ENCODE results near the gene UFSP2.

Gene UFSP2

GRCh38 chr4:185387957-185388356 lies 37.8 kb downstream of the UFSP2 start:
- no peak for DNase-seq (ENCODE audit: low read depth)
- H3K4me3 ChIP-seq (ENCODE audit: low read depth, low read length), result no peak overlapping the region
- TF ChIP-seq, protein P1, sequence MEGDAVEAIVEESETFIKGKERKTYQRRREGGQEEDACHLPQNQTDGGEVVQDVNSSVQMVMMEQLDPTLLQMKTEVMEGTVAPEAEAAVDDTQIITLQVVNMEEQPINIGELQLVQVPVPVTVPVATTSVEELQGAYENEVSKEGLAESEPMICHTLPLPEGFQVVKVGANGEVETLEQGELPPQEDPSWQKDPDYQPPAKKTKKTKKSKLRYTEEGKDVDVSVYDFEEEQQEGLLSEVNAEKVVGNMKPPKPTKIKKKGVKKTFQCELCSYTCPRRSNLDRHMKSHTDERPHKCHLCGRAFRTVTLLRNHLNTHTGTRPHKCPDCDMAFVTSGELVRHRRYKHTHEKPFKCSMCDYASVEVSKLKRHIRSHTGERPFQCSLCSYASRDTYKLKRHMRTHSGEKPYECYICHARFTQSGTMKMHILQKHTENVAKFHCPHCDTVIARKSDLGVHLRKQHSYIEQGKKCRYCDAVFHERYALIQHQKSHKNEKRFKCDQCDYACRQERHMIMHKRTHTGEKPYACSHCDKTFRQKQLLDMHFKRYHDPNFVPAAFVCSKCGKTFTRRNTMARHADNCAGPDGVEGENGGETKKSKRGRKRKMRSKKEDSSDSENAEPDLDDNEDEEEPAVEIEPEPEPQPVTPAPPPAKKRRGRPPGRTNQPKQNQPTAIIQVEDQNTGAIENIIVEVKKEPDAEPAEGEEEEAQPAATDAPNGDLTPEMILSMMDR (IDR thresholded peaks at IDR 0.05; ENCODE audit: insufficient read depth, low read depth, low read length, missing control alignments), result no peak

- TF ChIP-seq, protein P1 (IDR thresholded peaks at IDR 0.05; ENCODE audit: insufficient read depth, low read depth, low read length, missing control alignments), result no peak
- no peak overlapping the region for H3K4me3 ChIP-seq (ENCODE audit: low read depth, low read length)
- no peak for DNase-seq (ENCODE audit: low read depth)
These were observed 40.8 kb downstream of the UFSP2 start for GRCh38 chr4:185384930-185385331.

- TF ChIP-seq, protein P1 (IDR thresholded peaks at IDR 0.05; ENCODE audit: insufficient read depth, low read depth, low read length, missing control alignments), result no peak
- DNase-seq (ENCODE audit: low read depth), result no peak
- no peak overlapping the region for H3K4me3 ChIP-seq (ENCODE audit: low read depth, low read length)
These were observed 41.7 kb downstream of the UFSP2 start for GRCh38 chr4:185384061-185384460.

GRCh38 chr4:185383451-185383850 lies 42.3 kb downstream of the UFSP2 start:
- TF ChIP-seq, protein P1 (IDR thresholded peaks at IDR 0.05; ENCODE audit: insufficient read depth, low read depth, low read length, missing control alignments), result no peak
- H3K4me3 ChIP-seq (ENCODE audit: low read depth, low read length), result no peak overlapping the region
- no peak for DNase-seq (ENCODE audit: low read depth)

DNA sequence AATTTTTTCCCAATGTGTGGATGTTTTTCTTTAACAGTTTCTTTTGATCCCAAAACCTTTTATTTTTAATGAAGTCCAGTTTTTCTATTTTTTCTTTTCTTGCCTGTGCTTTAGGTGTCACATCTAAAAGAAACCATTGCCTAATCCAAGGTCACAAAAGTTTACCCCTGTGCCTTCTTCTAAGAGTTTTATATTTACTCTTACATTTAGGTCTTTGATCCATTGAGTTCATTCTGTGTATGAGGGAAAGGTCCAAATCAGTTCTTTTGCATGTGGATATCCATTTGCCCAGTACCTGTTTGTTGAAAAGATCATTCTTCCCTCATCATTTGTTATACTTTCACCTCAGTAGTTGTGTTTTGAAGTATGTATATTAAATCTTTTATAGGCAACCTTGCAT lies 43.0 kb downstream of the UFSP2 start:
- TF ChIP-seq, protein P1 (IDR thresholded peaks at IDR 0.05; ENCODE audit: insufficient read depth, low read depth, low read length, missing control alignments), result no peak
- no peak for DNase-seq (ENCODE audit: low read depth)
- no peak overlapping the region for H3K4me3 ChIP-seq (ENCODE audit: low read depth, low read length)

DNA sequence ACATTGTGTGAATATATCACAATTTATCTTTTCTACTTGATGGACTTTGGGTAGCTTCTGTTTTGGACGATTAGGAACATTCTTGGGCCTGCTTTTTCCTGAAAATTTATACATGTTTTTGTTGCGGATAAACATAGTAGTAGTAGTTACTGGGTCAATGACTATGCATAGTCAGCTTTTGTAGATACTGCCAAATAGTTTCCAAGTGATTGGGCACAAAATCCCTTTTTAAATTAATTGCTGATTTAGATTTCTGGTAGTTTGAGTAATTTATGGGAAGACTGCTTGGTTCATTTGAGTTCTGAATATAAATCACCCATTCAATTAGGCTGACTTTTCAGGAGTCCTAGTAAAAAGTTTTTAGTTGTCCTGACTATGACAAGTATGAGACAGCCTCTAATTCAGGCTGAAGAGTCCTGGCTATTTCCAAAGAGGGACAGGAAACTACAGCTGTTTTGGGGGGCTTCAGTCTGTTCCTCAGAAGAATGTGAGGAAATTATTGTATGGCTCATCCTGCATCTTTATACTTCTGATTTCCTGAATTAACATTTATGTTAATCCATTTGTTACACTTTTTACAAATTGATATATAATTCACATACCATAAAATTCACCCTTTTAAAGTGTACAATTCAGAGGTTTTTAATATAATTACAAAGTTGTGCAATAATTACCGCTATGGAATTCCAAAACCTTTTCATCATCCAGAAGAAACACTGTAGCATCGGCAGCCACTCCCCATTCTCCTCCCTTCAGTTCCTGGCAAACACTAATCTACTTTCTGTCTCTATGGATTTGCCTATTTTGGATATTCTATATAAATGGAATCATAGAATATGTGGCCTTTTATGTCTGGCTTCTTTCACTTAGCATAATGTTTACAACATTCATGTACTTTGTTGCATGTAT lies 44.2 kb downstream of the UFSP2 start:
- no peak overlapping the region for H3K4me3 ChIP-seq (ENCODE audit: low read depth, low read length)
- no peak for DNase-seq (ENCODE audit: low read depth)
- TF ChIP-seq, protein P1 (IDR thresholded peaks at IDR 0.05; ENCODE audit: insufficient read depth, low read depth, low read length, missing control alignments), result no peak

Data from GM12865 (cell line).